GM21717 (cell line): ENCODE results near the gene RPL3.
A peak's percentile ranks its signal among the peaks of the same experiment; 100 is the strongest.

ENCODE experiments used
- ATAC-seq: cut with Tn5 transposase; IDR thresholded peaks from one replicate; pipeline ENCODE4 v1.9.1; 2021; ENCODE audit warnings: mild to moderate bottlenecking, moderate library complexity; ENCODE audit not compliant: unreplicated experiment

RPL3 gene

GRCh38 chr22:39284142-39284980 is 35.1 kb downstream of the RPL3 start:
- ATAC-seq: no peak

- ATAC-seq: no peak
Observed at GRCh38 chr22:39283322-39284141, 35.9 kb downstream of the RPL3 start.

- ATAC-seq: no peak
Observed at GRCh38 chr22:39282645-39283321, 36.6 kb downstream of the RPL3 start.

DNA sequence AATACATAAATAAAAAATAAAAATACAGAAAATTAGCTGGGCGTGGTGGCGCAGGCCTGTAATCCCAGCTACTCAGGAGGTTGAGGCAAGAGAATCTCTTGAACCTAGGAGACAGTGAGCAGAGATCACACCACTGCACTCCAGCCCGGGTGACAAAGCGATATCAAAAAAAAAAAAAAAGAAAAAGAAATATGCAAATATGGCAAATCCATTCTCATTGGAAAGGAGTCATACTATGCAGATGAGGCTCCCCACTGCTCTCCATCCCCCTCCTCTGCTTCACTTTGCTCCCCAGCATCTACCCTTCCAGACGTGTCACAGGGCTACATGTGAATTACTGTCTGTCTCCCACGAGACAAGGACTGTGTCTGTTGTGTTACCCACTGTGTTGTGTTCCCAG is 38.3 kb downstream of the RPL3 start:
- ATAC-seq: no peak

GRCh38 chr22:39280250-39280649 is 39.2 kb downstream of the RPL3 start:
- ATAC-seq: no peak

GRCh38 chr22:39279170-39279850 is 40.1 kb downstream of the RPL3 start:
- ATAC-seq: no peak

- ATAC-seq: no peak
Observed at GRCh38 chr22:39278040-39278439, 41.4 kb downstream of the RPL3 start.

DNA sequence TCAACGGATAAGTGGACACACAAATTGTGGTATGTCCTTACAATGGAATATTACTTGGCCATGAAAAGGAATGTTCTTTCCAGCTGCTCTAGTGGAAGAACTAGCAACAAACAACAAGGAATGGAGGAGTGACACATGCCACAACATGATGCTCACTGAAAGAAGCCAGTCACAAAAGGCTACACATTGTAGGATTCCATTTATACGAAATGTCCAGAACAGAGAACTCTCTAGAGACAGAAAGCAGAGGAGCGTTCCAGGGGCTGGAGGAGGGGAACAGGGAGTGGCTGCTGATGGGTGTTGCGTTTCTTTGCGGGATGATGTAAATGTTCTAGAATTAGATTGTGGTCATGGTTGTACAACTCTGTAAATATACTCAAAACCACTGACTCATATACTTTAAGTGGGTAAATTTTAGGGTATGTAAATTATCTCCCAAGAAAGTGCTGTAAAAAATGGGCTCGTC is 42.2 kb downstream of the RPL3 start:
- no peak for ATAC-seq

DNA sequence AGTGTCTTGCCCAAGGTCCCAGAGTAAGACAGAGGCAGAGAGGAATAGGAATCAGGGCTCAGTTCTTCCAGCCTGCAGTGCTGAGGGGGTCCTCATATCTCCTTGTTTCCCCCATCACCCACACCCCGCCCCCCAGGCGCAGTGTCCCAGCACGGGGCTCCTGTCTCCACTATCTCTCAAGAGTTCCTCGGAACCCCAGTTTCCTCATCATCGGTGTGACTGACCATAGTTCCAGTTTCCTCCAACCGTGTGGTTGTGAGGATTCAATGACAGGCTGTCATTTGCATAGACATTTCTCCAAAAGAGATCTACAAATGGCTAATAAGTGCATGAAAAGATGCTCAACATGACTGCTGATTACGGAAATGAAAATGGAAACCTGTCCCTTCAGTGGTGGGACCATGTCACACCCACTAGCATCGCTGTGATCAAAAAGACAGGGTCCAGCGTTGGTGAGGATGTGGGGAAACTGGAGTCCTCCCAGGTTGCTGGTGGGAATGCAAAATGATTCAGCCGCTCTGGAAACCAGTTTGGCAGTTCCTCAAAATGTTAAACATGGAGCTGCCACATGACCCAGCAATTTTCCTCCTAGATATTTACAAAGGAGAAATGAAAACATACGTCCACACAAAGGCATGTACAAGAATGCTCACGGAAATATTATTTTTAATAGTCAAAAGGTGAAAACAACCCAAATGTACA is 42.8 kb downstream of the RPL3 start:
- no peak for ATAC-seq

DNA sequence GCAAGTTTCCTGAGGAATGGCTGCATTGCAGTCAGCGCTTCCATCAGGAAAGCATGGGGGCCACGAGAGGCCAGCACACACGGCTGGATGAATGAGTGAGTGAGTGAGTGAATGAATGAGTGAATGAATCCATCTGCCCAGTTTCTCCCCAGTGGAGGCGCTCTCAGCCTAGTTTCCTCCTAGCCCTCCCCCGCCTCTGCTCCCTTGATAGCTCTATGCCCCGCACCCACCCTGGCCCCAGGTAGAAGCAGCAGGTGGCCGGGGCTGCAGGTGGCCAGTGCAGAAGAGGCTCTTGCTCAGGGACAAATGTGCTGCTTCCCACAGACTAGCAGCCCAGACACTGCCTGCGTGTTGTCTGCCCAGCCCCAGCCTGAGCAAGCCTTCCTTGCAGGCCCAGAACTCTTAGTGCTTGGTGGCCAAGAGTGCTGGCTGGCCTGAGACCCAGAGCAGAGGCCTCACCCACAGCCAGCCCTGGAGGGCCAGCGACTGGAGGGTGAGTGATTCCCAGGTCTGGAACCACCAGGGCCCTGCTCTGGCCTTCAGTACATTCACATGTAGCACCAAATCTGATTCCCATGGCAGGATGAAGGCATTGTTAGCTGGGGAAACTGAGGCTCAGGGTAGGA is 43.5 kb downstream of the RPL3 start:
- no peak for ATAC-seq

DNA sequence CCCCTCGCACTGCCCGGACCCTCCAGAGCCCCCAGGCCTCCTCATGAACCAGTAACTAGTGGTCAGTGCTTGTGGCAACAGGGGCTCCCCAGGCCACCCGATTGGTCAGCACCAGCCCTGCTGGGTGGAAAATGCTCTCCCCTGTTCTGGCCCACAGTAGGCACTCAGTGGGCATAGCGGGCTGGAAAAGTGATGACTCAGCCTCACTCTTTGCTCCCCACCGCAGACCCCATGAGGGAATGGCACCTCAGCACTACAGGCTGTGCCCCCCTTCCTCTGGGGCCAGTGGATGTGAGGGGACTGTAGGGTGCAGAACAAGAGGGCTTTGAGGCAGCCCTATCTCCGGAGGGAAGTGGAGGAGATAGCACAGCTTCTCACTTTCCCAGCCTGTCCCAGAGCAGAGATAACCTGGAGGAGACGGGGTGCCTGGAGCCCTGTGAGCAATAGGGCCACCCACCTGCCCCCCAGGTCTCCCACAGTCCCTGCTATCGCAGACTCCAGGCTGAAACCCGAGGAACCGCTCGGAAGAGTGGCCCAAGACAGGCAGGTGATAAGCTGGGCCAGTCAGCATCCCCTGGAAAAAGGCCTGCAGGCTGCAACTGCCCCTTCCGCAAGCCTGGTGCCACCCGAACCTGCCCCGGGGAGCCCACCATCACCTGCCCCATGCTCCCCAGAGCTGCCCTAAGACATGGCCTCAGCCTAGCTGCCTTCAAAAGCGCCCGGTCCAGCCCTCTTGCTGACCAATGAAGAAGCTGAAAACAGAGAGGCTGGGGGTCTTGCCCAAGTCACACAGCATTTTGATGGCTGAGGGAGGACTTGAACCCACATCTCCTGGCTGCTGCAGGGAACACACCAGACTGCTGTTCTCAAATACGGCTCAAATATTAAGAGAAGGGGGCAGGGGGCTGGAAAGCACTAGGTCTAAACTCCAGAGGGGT is 45.2 kb downstream of the RPL3 start:
- no peak for ATAC-seq

DNA sequence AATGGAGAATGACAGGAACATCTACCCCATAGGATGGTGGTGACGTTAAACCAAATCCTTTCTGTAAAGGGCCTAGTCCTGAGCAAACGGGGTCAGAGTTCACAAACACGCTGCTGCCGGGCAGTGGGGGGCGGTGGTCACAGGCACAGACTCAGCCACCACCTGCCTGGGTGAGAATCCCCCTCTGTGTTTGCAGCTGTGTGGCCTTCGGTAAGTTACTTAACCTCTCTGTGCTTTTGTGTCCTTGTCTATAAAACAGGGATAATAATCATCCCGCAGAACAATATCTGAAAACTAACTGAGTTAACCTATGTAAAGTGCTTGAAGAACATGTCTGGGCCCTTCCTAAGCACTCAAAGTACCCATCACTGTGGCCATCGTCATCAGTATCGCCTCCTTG is 48.6 kb downstream of the RPL3 start:
- no peak for ATAC-seq

- ATAC-seq: no peak
Observed at GRCh38 chr22:39270280-39270679, 49.1 kb downstream of the RPL3 start.

DNA sequence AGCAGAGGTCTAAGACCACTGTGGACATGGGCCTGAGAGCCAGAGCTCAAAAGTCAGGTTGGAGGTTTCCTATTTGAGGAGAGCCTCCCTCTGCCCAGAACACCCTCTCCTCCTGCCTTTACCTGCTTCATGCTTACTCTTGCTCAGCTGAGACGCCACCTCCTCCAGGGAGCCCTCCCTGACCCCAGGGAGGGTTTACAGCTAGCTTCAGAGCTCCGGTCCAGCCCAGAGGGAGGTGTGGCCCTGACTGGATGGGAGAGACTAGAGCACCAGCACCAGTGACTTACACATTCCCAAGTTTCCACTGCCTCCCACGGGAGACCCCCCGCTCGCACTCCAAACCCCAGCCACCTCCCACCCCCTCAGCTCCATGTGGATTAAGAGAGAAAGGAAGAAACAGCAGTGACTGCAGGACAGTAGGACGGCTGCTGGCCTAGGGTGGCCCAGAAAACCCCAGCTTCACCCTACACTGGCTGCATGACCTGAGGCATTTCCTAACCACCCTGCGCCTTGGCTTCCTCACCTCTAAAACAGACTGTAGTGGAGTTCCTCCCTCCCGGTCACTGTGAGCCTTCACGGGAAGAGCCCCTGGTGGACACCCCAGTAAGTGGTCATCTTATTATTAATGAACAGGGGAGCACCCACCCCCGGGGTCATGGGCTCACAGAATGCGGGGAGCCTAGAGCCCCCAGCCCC is 50.2 kb downstream of the RPL3 start:
- no peak for ATAC-seq

- no peak for ATAC-seq
Observed at GRCh38 chr22:39268645-39269044, 50.8 kb downstream of the RPL3 start.

- no peak for ATAC-seq
Observed at GRCh38 chr22:39267974-39268373, 51.4 kb downstream of the RPL3 start.

- ATAC-seq: peak; percentile 60
Observed at GRCh38 chr22:39266398-39267030, 52.9 kb downstream of the RPL3 start.
